IMR-90 (cell line): Measurements from ENCODE around the gene STRN4. TPM values are rescaled to one million over a fixed set of nuclear protein-coding genes. Genes with fewer than 3 reads are reported as not detected.

Experiments used
- FOS ChIP-seq: fragments of 150-350 bp; IDR thresholded peaks from 2 replicates; pipeline ENCODE4 v1.6.1; 2016; ENCODE audit warnings: low read depth, low read length
- polyA plus RNA-seq, 3 experiments: library from polyadenylated mRNA; depleted of rRNA; stranded (reverse); fragments of >200 nt; gene quantifications; 2 replicates each; pipeline ENCODE4 v1.2.3, GENCODE V29; 2012; ENCODE audit warnings: low replicate concordance in 1 of 3
- total RNA-seq: library from RNA; depleted of rRNA; stranded (reverse); fragments of >200 nt; gene quantifications from 2 replicates; pipeline ENCODE4 v1.2.3, GENCODE V29; 2012
- TF ChIP-seq, protein P1 (sequence below): fragments of 150-350 bp; IDR thresholded peaks from 2 replicates; pipeline ENCODE4 v1.6.1; 2016; ENCODE audit warnings: low read depth, mild to moderate bottlenecking, low read length, moderate library complexity, borderline replicate concordance

STRN4 gene
- total and polyA plus RNA-seq, 2 of the 4 experiments (the other 2 are of a cell fraction) = 36.7 to 112 TPM

- TF ChIP-seq, protein P1, sequence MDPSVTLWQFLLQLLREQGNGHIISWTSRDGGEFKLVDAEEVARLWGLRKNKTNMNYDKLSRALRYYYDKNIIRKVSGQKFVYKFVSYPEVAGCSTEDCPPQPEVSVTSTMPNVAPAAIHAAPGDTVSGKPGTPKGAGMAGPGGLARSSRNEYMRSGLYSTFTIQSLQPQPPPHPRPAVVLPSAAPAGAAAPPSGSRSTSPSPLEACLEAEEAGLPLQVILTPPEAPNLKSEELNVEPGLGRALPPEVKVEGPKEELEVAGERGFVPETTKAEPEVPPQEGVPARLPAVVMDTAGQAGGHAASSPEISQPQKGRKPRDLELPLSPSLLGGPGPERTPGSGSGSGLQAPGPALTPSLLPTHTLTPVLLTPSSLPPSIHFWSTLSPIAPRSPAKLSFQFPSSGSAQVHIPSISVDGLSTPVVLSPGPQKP = no peak
- TF ChIP-seq FOS = no peak
Observed at GRCh38 chr19:46787331-46788261, 41.3 kb upstream of the STRN4 start (continued).
